Stimulated activated CD4-positive, alpha-beta T cell treated with anti-CD3 and anti-CD28 coated beads, Interleukin-1b, Interleukin-23, amount 100 ng/mL, for 1 hour (primary cell): Measurements from ENCODE around the gene RGS13.

Experiments
- DNase-seq, 2 donors: peaks; one replicate each; pipeline ENCODE4 v3.0.0-alpha.2; 2020; ENCODE audit warnings: low read depth in 2 of 2

Gene RGS13, protein sequence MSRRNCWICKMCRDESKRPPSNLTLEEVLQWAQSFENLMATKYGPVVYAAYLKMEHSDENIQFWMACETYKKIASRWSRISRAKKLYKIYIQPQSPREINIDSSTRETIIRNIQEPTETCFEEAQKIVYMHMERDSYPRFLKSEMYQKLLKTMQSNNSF

GRCh38 chr1:192635939-192636338 is at the start of gene RGS13:
Gene RGS13, plus strand, starts transcription at chr1:192636147. Its CDS starts 8,188 bp downstream, at chr1:192644335.
- DNase-seq, result no peak

DNA sequence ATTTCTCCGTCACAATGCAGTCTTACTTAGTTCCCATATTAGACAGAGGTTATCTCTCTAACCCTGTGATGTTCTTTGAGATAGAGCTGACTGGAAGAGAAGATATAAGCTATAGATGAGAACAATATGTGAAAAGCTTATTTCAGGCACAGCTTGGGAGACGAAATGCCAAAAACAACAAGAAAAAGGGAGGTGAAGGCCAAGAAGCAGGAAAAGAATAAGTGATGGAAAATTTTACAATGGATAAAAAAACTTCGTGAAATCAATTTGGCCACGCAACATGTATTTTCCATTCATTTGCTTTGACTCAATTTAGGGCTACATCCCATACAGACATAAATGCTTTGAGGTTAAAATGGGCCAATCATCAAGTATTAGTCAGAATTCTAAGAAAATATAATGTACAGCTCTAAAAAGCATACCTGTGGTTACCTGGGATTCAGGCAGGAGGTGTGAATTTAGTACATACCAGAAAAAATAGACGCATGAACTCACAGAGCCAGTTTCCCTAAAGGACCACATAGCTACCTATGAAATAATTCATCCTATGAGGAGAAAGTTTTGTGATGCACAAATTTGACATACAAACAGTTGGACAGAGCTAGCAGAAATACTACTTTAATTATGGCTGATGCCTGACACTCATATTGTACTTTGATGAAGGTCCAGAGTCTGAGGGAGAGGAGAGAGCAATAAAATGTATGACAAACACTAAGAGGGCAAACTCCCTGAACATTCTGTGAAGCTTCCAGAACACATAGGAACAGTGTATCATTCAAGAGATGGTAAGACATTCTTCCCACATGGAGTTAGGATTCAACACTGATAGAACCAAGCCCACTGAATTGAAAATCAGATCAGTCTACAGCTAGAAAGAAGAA is 48.3 kb upstream of the RGS13 start:
- DNase-seq, result no peak

DNA sequence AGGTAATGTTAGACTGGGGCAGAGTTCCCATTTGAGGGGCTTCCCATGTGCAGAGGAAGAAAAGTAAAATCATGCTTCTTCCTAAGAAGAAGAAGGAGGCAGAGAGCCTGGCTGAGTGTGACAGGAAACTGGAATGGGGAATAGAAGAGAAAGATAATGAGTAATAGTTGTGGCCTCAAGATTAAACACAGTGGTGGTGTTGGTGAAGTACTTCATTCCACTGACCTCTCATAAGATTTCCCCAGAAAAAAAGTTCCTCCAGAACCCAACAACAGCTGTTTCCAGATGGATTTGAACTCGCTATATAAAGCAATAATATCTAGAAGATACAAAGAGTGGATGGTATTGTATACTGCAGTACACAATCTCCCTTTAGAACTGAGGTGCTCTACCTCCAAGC is 47.4 kb upstream of the RGS13 start:
- no peak for DNase-seq

DNA sequence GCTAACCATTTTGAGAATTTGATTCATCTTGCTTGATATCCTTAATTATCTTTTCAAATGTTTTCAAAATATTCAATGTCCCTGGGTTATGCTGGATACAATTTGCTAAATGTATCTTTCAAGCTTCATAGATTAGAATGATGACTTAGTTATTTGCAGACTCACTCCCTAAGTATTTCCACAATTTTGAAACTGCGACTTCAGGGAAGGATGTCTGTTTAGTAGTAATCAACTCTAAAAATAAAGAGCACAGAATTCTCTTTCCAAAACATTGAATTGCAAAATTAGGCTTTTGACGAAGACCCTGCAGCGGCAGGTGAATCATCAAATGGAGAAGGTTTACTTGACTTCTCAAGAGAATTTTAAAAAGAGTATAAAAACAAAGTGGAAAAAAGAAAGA is 46.1 kb upstream of the RGS13 start:
- DNase-seq, result no peak

GRCh38 chr1:192592517-192592916 is 43.4 kb upstream of the RGS13 start:
- no peak for DNase-seq

GRCh38 chr1:192592981-192593708 is 42.8 kb upstream of the RGS13 start:
- no peak for DNase-seq

DNA sequence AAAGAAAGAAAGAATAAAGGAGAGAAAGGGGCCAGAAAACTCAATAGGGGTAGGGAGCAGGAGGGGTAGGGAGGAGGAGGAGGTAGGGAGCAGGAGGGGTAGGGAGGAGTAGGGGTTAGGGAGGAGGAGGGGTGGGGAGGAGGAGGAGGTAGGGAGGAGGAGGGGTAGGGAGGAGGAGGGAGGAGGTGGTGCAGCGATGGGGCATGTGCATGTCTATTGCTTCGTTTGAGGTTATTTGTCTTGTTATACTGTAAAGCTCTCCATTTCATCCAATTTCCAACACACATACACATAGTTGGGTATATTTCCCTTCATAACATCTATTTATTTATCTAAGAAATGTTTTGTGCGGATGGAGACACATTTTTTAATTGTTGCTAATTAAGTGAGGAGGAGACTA is 40.6 kb upstream of the RGS13 start:
- no peak for DNase-seq

DNA sequence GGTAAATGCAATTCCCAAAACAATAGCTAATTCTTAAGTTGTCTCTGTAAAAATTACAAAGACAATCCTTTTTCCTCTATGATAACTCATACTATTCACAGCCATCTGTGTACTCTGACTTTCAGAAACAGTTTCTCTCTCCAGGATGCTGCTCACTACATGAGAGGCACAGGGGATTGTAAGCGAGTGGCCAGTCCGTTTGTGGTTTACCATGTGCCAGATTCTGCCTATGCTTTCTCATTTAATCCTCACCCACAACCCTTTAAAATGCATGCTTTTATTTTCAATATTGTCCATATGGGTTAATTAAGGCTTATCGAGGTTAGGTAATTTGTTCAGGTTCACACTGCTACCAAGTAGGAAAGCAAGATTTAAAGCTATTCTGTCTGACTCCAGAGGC is 37.4 kb upstream of the RGS13 start:
- no peak for DNase-seq

DNA sequence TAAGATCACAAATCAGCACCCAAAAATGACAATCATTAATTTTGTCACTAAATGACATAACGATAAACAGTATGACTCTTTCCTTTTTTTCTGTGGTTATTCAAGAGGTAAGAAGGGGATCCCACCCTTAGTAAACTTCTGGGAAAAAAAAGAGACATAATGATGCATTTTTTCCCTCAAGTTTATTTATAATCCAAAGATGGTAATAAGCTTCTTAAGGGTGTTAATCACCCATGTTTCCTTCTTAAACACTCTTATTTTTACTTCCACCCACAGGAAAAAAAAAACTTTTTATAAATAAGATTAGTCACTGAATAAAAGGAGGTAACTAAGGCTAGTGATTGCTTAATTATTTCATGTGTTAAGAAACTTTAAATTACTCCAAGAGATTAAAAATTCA is 35.7 kb upstream of the RGS13 start:
- no peak for DNase-seq

DNA sequence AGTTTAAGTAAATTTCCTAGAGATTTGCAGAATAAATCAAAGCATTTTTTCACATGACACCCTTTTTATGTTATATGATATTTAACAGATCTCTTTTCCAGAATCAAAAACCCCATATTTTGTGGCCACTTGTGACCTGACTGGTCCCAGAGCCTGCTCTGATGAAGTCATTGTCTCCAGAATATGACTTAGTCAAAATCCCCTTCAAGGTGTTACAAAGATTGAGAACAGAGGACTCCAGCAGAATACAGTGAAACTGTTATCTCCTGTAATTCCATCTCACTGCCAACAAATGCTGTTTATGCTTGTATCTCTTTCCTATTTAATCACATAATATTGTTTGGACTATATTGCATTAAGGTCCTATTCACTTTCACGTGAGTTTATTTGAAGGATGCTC is 34.8 kb upstream of the RGS13 start:
- no peak for DNase-seq

- no peak for DNase-seq
Observed at GRCh38 chr1:192601567-192601966, 34.4 kb upstream of the RGS13 start.

DNA sequence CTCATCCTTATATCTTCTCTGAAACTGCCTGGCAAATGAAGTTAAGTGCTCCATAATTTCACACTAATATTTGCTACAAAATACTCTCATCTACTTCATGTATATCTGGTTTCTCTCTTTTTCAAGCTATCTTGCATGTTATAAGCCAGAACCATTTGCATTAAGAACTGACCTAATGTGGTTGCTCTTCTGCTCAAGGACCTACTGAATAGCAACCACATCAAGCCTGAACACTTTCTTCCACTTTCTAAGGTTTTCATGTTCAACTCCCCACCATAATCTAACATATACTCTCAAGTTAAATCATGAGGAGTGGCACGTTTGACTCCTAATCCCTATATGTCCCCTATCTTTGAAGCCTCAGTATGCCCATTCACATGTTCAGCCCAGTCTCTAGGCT is 33.2 kb upstream of the RGS13 start:
- DNase-seq, result no peak

GRCh38 chr1:192603218-192603787 is 32.6 kb upstream of the RGS13 start:
- DNase-seq, result no peak

GRCh38 chr1:192604979-192605620 is 30.8 kb upstream of the RGS13 start:
- DNase-seq, result no peak

DNA sequence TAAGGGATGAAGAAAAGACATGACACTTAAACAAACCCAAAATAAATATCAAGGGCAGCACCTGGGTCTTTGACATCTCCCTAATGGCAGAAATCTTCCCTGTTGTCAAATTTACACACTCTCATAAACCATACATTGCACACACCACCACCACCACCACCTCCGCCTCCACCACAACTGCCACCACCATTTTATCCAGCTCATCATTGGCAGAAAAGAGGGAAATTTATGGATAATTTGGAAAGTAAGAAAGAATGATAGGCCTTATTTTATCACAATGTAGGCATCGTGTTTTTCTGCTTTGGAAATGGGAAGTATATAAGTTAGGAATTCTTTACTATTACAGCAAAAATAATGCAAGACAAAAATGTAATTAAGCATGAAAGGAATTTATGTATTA is 27.3 kb upstream of the RGS13 start:
- no peak for DNase-seq

GRCh38 chr1:192609110-192610079 is 26.6 kb upstream of the RGS13 start:
- peak; percentile 3 to 8 for DNase-seq

DNA sequence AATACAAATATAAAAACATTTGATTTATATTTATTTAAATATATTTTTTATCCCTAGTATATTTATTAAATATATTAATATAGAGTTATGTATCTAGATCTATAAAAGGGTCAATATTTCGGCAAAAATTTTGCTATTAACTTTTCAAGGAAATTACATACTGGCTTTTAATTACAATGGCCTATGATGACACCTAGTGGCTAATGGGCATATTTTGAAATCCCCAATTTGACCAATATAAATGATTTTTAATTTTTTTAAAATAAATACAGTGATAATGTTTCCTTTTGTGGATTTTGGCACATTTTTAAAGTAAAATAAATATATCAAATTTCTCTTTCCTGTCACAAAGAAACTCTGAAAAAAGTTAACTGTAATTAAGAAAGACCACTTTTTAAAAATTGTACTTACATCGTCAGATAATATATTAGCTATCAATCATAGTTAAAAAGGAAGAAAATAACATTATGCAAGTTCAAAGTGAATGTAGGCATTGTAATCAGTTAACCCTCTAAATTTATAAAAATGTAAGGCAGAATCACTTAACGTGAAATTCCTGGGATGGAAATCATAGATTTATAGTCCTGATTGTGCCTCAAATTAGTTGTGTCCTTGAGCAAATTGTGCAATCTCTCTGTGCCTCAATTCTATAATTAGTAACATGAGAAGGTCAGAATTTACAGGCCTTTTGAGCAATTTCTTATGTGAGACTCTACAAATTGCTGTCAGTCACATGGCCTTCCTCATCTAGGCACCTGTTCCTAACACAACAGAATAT is 25.6 kb upstream of the RGS13 start:
- no peak for DNase-seq

DNA sequence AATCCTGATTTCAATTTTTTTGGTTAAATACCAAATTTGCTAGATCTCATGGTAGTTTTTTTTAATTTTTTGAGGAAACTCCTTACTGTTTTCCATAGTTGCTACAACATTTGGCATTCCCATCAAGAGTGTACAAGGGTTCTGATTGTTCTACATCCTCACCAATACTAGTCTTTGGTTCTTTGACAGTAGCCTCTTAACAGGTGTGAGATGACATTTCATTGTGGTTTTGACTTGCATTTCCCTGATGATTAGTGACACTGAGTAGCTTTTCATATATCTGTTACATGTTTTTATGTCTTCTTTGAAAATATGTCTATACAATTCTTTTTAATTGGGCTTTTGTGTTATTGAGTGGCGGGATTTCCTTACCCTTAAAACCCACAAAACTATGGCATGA is 20.9 kb upstream of the RGS13 start:
- DNase-seq, result no peak

DNA sequence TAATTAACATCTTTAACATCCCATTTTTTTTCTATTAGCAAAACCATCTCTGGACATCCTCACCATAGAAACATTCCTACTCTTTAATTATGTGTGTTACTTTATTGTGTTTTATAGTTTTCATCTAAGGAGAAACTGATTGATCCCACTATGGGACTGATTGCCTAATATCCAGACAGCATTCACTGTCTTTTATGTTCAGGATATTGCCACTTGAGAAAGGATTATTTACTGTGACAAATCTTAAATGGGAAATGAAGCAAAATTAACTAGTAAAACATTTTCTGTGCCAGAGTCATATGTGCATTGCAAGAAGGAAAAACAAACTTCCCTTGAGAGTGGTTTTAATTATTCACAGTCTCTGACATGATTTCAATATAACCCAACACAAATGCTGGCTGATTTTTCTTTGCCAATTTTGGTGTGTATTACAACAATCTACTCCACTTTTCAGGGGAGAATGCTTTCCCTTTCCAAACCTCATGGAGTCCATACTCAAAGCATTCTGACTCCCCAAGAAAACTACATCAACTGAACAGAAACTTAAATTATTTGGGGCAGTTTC is 15.8 kb upstream of the RGS13 start:
- DNase-seq, result no peak
